Measurements from ENCODE around the gene PLA2G4E. TPM values are rescaled to one million over a fixed set of nuclear protein-coding genes. Genes with fewer than 3 reads are reported as not detected.

The PLA2G4E gene
- polyA plus RNA-seq, 1 donor (not counting 4 experiments of a cell fraction or from before 2014, with no cell fraction given): 3.5 TPM

- H4K20me1 ChIP-seq (ENCODE audit: control insufficient read depth, extremely low read depth, insufficient read depth, low read length): no peaks in the 10 kb centered on the region
- no peak for DNase-seq (ENCODE audit: low read depth, low spot score)
- H3K4me2 ChIP-seq (ENCODE audit: control insufficient read depth, extremely low read depth, insufficient read depth, low read depth, low read length): no peak overlapping the region
- H3K4me1 ChIP-seq (ENCODE audit: control insufficient read depth, extremely low read depth, insufficient read depth, low read length): peaks cover 8% of the 10 kb centered on the region
- no peaks in the 10 kb centered on the region for H3K9me1 ChIP-seq (ENCODE audit: control insufficient read depth, extremely low read depth, insufficient read depth, low read length)
- FAIRE-seq: no peak
- H3K9me3 ChIP-seq (ENCODE audit: control insufficient read depth, low read depth, low read length): no peaks in the 10 kb centered on the region
- no peaks in the 10 kb centered on the region for H3K27me3 ChIP-seq (ENCODE audit: control insufficient read depth, extremely low read depth, insufficient read depth, low read length)
- dilution Hi-C loops (cut with MboI; ENCODE audit: extremely low pct_ligation_motif_present, low sequenced_read_pairs): no loop called here
- H3K36me3 ChIP-seq (ENCODE audit: control insufficient read depth in 2 of 2, extremely low read depth in 1 of 2, insufficient read depth in 2 of 2, low read length in 2 of 2): no peaks in the 10 kb centered on the region
- H3K4me3 ChIP-seq (ENCODE audit: control insufficient read depth in 2 of 3, extremely low read depth in 1 of 3, insufficient read depth in 2 of 3, low read depth in 1 of 3, low read length in 3 of 3): no peak overlapping the region
- no peak overlapping the region for H3K9ac ChIP-seq (ENCODE audit: control insufficient read depth, extremely low read depth, insufficient read depth, low read length)
- H3K27ac ChIP-seq (ENCODE audit: control insufficient read depth, insufficient read depth, low read length): no peak overlapping the region
- no peak overlapping the region for H2AFZ ChIP-seq (ENCODE audit: control insufficient read depth, low read length)
- H3K79me2 ChIP-seq (ENCODE audit: control insufficient read depth, insufficient read depth, low read length): no peaks in the 10 kb centered on the region
- no peak for TF ChIP-seq CTCF (optimal IDR thresholded peaks at IDR 0.05 in 1 of 3, IDR thresholded peaks at IDR 0.05 in 1 of 3, conservative IDR thresholded peaks at IDR 0.05 in 1 of 3; ENCODE audit: extremely low read depth in 1 of 3, insufficient read depth in 2 of 3, low read length in 3 of 3)
- TF ChIP-seq EZH2 (IDR thresholded peaks at IDR 0.05; ENCODE audit: low read length): no peak
These were observed 41.5 kb upstream of the PLA2G4E start for GRCh38 chr15:42062284-42062806.

- H3K27me3 ChIP-seq (ENCODE audit: control insufficient read depth, extremely low read depth, insufficient read depth, low read length): no peaks in the 10 kb centered on the region
- no peak overlapping the region for H3K9ac ChIP-seq (ENCODE audit: control insufficient read depth, extremely low read depth, insufficient read depth, low read length)
- no peak overlapping the region for H3K27ac ChIP-seq (ENCODE audit: control insufficient read depth, insufficient read depth, low read length)
- no peak for DNase-seq (ENCODE audit: low read depth, low spot score)
- TF ChIP-seq CTCF (optimal IDR thresholded peaks at IDR 0.05 in 1 of 3, IDR thresholded peaks at IDR 0.05 in 1 of 3, conservative IDR thresholded peaks at IDR 0.05 in 1 of 3; ENCODE audit: extremely low read depth in 1 of 3, insufficient read depth in 2 of 3, low read length in 3 of 3) (no peak), EZH2 (IDR thresholded peaks at IDR 0.05; ENCODE audit: low read length) (no peak)
- FAIRE-seq: no peak
- no peak overlapping the region for H2AFZ ChIP-seq (ENCODE audit: control insufficient read depth, low read length)
- no peaks in the 10 kb centered on the region for H3K36me3 ChIP-seq (ENCODE audit: control insufficient read depth in 2 of 2, extremely low read depth in 1 of 2, insufficient read depth in 2 of 2, low read length in 2 of 2)
- no peak overlapping the region for H3K4me2 ChIP-seq (ENCODE audit: control insufficient read depth, extremely low read depth, insufficient read depth, low read depth, low read length)
- dilution Hi-C loops (cut with MboI; ENCODE audit: extremely low pct_ligation_motif_present, low sequenced_read_pairs): no loop called here
- H3K9me3 ChIP-seq (ENCODE audit: control insufficient read depth, low read depth, low read length): no peaks in the 10 kb centered on the region
- no peak overlapping the region for H3K4me3 ChIP-seq (ENCODE audit: control insufficient read depth in 2 of 3, extremely low read depth in 1 of 3, insufficient read depth in 2 of 3, low read depth in 1 of 3, low read length in 3 of 3)
- no peaks in the 10 kb centered on the region for H3K9me1 ChIP-seq (ENCODE audit: control insufficient read depth, extremely low read depth, insufficient read depth, low read length)
- H4K20me1 ChIP-seq (ENCODE audit: control insufficient read depth, extremely low read depth, insufficient read depth, low read length): no peaks in the 10 kb centered on the region
- peaks cover 10% of the 10 kb centered on the region for H3K4me1 ChIP-seq (ENCODE audit: control insufficient read depth, extremely low read depth, insufficient read depth, low read length)
- H3K79me2 ChIP-seq (ENCODE audit: control insufficient read depth, insufficient read depth, low read length): no peaks in the 10 kb centered on the region
These were observed 40.0 kb upstream of the PLA2G4E start for GRCh38 chr15:42060797-42061196.

All from keratinocyte (primary cell).